Activated CD8-positive, alpha-beta memory T cell treated with anti-CD3 and anti-CD28 coated beads, Interleukin-2, amount 50 U/mL, for 1 hour (primary cell): ENCODE results near the gene TEX261.

Source experiments
- DNase-seq: peaks from one replicate; pipeline ENCODE4 v3.0.0-alpha.2; 2020; ENCODE audit errors: extremely low read depth

TEX261 gene

GRCh38 chr2:70982971-70983370 lies 11.7 kb downstream of the TEX261 start:
- no peak for DNase-seq

- DNase-seq, result no peak
Observed at GRCh38 chr2:70981866-70982810, 12.5 kb downstream of the TEX261 start.

- DNase-seq, result no peak
Observed at GRCh38 chr2:70981421-70981820, 13.3 kb downstream of the TEX261 start.

GRCh38 chr2:70979626-70980025 lies 15.0 kb downstream of the TEX261 start:
- DNase-seq, result no peak

GRCh38 chr2:70979180-70979488 lies 15.5 kb downstream of the TEX261 start:
- no peak for DNase-seq

- DNase-seq, result no peak
Observed at GRCh38 chr2:70978341-70979179, 16.1 kb downstream of the TEX261 start, which contains the start of gene ANKRD53. ANKRD53 (plus strand) TSS chr2:70978630; CDS start chr2:70978646, 16 bp downstream.

GRCh38 chr2:70977605-70978205 lies 17.0 kb downstream of the TEX261 start:
- no peak for DNase-seq

GRCh38 chr2:70975237-70975636 lies 19.4 kb downstream of the TEX261 start:
- DNase-seq, result no peak

GRCh38 chr2:70974592-70974991 lies 20.1 kb downstream of the TEX261 start:
- DNase-seq, result no peak

GRCh38 chr2:70967189-70967588 lies 27.5 kb downstream of the TEX261 start:
- DNase-seq, result no peak

GRCh38 chr2:70966681-70967080 lies 28.0 kb downstream of the TEX261 start:
- no peak for DNase-seq

- no peak for DNase-seq
Observed at GRCh38 chr2:70965506-70965905, 29.2 kb downstream of the TEX261 start.

- peak; percentile 51 for DNase-seq
Observed at GRCh38 chr2:70964596-70965386, 29.9 kb downstream of the TEX261 start.

GRCh38 chr2:70964133-70964532 lies 30.5 kb downstream of the TEX261 start:
- no peak for DNase-seq

GRCh38 chr2:70962885-70963878 lies 31.5 kb downstream of the TEX261 start:
- DNase-seq, result no peak

- DNase-seq, result no peak
Observed at GRCh38 chr2:70962211-70962884, 32.3 kb downstream of the TEX261 start.

GRCh38 chr2:70961648-70961994 lies 33.1 kb downstream of the TEX261 start:
- DNase-seq, result no peak

- DNase-seq, result no peak
Observed at GRCh38 chr2:70960833-70961647, 33.6 kb downstream of the TEX261 start.
